Cardiac fibroblast (primary cell): ENCODE measurements around the gene TMSB10.
A peak's percentile ranks its signal among the peaks of the same experiment; 100 is the strongest.

Experiments used
- DNase-seq, 2 donors: peaks; one replicate each; pipeline versions ENCODE4 v3.0.0 to v3.0.0-alpha.2; 2010; ENCODE audit warnings: low read depth in 2 of 2
- H3K4me3 ChIP-seq, 2 donors: replicated peaks in 1 of 2; 1 replicate in 1 of 2; 2 replicates in 1 of 2; pipeline ENCODE4 v1.5.1; 2011; ENCODE audit warnings: low read depth in 2 of 2, low read length in 2 of 2, mild to moderate bottlenecking in 2 of 2, moderate library complexity in 1 of 2
- TF ChIP-seq, protein P1 (sequence below): IDR thresholded peaks from one replicate; pipeline ENCODE4 v1.5.1; 2011; ENCODE audit warnings: low read depth, mild to moderate bottlenecking, low read length, inconsistent platforms

The TMSB10 gene

GRCh38 chr2:84894758-84895520, 10.5 kb upstream of the TMSB10 start:
- peak; percentile 62 to 88 for DNase-seq
- TF ChIP-seq, protein P1, sequence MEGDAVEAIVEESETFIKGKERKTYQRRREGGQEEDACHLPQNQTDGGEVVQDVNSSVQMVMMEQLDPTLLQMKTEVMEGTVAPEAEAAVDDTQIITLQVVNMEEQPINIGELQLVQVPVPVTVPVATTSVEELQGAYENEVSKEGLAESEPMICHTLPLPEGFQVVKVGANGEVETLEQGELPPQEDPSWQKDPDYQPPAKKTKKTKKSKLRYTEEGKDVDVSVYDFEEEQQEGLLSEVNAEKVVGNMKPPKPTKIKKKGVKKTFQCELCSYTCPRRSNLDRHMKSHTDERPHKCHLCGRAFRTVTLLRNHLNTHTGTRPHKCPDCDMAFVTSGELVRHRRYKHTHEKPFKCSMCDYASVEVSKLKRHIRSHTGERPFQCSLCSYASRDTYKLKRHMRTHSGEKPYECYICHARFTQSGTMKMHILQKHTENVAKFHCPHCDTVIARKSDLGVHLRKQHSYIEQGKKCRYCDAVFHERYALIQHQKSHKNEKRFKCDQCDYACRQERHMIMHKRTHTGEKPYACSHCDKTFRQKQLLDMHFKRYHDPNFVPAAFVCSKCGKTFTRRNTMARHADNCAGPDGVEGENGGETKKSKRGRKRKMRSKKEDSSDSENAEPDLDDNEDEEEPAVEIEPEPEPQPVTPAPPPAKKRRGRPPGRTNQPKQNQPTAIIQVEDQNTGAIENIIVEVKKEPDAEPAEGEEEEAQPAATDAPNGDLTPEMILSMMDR, result no peak
- no peak overlapping the region for H3K4me3 ChIP-seq

DNA sequence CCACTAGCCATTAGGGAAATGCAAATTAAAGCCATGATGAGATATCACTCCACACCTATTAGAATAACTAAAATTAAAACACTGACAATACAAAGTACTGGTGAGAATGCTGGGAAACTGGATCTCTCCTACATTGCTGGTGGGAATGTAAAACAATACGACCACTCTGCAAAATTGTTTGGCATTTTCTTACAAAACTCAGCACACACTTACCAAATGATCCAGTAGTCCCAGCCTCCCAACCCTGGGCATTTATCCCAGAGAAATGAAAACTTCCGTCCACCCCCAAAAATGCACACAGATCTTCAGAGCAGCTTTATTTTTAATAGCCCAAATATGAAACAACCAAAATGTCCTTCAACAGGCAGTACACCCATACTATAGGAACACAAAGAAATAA, 8.9 kb upstream of the TMSB10 start:
- no peak overlapping the region for H3K4me3 ChIP-seq
- no peak for DNase-seq
- TF ChIP-seq, protein P1, result no peak

DNA sequence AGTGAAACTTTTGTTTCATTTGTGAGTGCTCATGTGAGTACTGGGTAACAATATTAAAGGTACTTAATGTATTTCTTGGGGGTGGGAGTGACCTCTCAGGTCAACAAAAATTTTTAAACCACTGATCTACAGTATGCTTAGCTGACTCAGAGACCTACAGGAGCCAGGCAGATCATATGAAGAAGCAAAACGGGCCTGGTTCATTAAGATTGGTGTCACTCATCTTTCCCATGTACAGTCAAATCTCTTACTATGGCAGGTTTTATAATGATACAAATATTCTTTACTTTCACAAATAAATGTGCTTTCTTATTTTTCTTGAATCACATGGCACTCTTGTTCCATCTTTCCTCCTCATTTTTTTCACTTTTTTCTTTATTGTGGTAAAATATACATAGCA, 7.7 kb upstream of the TMSB10 start:
- TF ChIP-seq, protein P1, result no peak
- H3K4me3 ChIP-seq, result no peak overlapping the region
- no peak for DNase-seq

GRCh38 chr2:84899304-84900204, 5.9 kb upstream of the TMSB10 start:
- H3K4me3 ChIP-seq, result no peak overlapping the region
- DNase-seq, result no peak
- TF ChIP-seq, protein P1, result no peak

DNA sequence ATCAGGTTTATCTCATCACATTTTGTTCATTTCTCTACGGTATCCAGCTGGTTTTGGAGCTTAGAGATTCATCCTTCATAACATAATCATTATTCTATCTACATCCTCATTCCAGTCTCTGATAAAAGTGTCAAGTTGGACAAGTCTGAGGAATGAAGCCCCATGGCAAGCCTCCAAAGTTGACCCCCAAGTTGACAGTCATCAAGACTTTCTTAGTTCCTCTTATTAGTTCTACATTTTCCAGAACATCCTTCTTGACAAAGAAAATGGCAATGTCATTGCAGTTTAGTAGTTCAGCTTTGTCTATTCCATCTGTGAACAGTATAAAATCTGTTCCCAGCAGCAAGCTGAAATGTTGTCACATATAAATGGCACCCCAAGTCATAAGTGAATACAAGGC, 4.5 kb upstream of the TMSB10 start:
- TF ChIP-seq, protein P1, result no peak
- H3K4me3 ChIP-seq, result no peak overlapping the region
- DNase-seq, result no peak

- peak; percentile 66 to 79 for DNase-seq
- TF ChIP-seq, protein P1, result no peak
- no peak overlapping the region for H3K4me3 ChIP-seq
These were observed 3.8 kb upstream of the TMSB10 start for GRCh38 chr2:84901593-84902120.
